Measurements from ENCODE around the gene CHI3L2. TPM values are rescaled to one million over a fixed set of nuclear protein-coding genes. Genes with fewer than 3 reads are reported as not detected.

The CHI3L2 gene
- total and polyA plus RNA-seq, 10 of the 15 experiments (the other 5 are each of a cell fraction or from before 2014, with no cell fraction given), result 37.1 to 508 (median 98.3) TPM

GRCh38 chr1:111203681-111204200 is 23.8 kb upstream of the CHI3L2 start (continued):
- TF ChIP-seq TCF3 (IDR thresholded peaks at IDR 0.05; ENCODE audit: borderline replicate concordance, insufficient read depth, low read depth, low read length) (peak; percentile 89), MLLT1 (IDR thresholded peaks at IDR 0.05) (peak; percentile 75), SP1 (IDR thresholded peaks at IDR 0.05; ENCODE audit: low read depth, low read length) (peak; percentile 87), RELB (IDR thresholded peaks at IDR 0.05; ENCODE audit: low read depth) (peak; percentile 79; the same call in 1 of the 2 replicates), BCL11A (IDR thresholded peaks at IDR 0.05; ENCODE audit: low read depth, low read length) (peak; percentile 63; the same call in 1 of the 2 replicates), ZNF687 (IDR thresholded peaks at IDR 0.05) (peak; percentile 55; the same call in 1 of the 2 replicates), MAX (IDR thresholded peaks at IDR 0.05; ENCODE audit: low read depth, low read length) (peak; percentile 78), PML (IDR thresholded peaks at IDR 0.05; ENCODE audit: low read length) (no peak), EED (IDR thresholded peaks at IDR 0.05; ENCODE audit: low read depth) (peak; percentile 97), ZNF592 (IDR thresholded peaks at IDR 0.05) (0 out of 2 replicates have a peak, but pooled peaks have one; percentile 33), USF1 (IDR thresholded peaks at IDR 0.05; ENCODE audit: borderline replicate concordance, extremely low read length, insufficient read depth, low read depth, low read length) (peak; percentile 84), HDAC6 (IDR thresholded peaks at IDR 0.05; ENCODE audit: unreplicated experiment) (no peak), ZNF622 (IDR thresholded peaks at IDR 0.05) (no peak), KLF5 (IDR thresholded peaks at IDR 0.05; ENCODE audit: partially characterized antibody) (no peak), JUND (IDR thresholded peaks at IDR 0.05; ENCODE audit: low read depth, low read length) (0 out of 2 replicates have a peak, but pooled peaks have one; percentile 13), NFYB (IDR thresholded peaks at IDR 0.05; ENCODE audit: insufficient read depth, low read depth, low read length) (no peak), ZNF207 (IDR thresholded peaks at IDR 0.05; ENCODE audit: borderline replicate concordance) (no peak)

All from GM12878 (cell line).